NCI-H146 treated with DMSO at 0.1 percent for 48 hours (cell line): ENCODE measurements around the gene CCL24.
"Not testable (repeated sequence)": the region's sequence is repeated elsewhere in the genome, so short reads cannot be mapped to it uniquely, and the experiment has no call there.

Experiments used
- DNase-seq: peaks from one replicate; lab custom pipeline; 2025; ENCODE audit not compliant: unreplicated experiment; lab: John Stamatoyannopoulos, UW

Gene CCL24

DNA sequence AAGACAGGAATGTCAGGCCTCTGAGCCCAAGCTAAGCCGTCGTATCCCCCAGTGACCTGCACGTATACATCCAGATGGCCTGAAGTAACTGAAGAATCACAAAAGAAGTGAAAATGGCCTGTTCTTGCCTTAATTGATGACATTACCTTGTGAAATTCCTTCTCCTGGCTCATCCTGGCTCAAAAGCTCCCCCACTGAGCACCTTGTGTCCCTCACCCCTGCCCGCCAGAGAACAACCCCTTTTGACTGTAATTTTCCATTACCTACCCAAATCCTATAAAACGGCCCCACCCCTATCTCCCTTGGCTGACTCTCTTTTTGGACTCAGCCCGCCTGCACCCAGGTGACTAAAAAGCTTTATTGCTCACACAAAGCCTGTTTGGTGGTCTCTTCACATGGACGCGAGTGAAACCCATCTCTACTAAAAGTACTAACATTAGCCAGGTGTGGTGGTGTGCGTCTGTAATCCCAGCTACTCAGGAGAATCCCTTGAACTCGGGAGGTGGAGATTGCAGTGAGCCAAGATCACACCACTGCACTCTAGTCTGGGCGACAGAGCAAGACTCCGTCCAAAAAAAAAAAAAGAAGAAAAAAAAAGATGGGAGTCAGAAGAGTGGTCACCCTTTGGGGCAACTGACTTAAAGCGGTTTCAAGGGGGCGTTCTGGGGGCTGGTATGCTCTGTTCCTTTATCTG is 25.3 kb downstream of the CCL24 start:
- DNase-seq = not testable (repeated sequence)

GRCh38 chr7:75783058-75783457 is 30.5 kb downstream of the CCL24 start:
- not testable (repeated sequence) for DNase-seq

- not testable (repeated sequence) for DNase-seq
Measured at GRCh38 chr7:75780647-75781273, 32.8 kb downstream of the CCL24 start.

GRCh38 chr7:75779516-75779915 is 34.1 kb downstream of the CCL24 start:
- not testable (repeated sequence) for DNase-seq

- DNase-seq = not testable (repeated sequence)
Measured at GRCh38 chr7:75779035-75779434, 34.6 kb downstream of the CCL24 start.

- DNase-seq = no peak
Measured at GRCh38 chr7:75776295-75776971, 37.2 kb downstream of the CCL24 start.

- DNase-seq = not testable (repeated sequence)
Measured at GRCh38 chr7:75773958-75774357, 39.6 kb downstream of the CCL24 start.

DNA sequence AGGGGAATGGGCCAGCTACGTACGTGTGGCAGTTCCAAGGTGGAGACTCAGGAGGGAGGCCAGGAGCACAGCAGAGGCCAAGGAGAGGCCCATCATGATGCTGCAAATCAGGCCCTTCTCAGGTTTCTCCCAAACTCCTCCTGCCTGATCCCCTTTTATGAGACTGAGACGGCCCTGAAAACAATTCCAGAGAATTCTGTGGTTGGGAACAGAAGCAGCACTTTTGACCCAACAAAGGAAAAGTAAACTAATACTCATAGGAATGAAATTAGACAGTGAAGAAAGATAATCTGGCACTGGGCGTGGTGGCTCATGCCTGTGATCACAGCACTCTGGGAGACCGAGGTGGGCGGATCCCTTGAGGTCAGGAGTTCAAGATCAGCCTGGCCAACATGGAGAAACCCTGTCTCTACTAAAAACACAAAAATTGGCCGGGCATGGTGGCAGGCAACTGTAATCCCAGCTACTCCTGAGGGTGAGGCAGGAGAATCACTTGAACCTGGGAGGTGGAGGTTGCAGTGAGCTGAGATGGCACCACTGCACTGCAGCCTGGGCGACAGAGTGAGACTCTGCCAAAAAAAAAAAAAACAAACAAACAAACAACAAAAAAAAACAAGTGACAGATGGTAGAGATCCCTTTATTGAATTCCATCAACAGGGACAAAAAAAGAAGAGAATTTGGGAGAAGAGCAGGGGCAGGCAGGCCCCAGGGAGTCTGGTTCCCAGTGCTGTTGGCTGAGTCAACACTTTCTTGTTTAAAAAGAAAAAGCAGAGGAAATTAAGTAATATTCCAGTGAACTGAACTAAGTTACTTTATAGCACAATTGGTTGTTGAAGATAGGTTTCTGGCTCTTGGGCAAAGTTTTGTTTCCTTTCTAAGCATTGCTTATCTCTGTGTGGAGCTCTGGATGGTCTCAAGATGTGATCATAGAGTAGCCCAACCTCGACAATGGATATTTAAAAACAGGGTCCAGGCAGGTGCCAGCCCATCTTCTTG is 41.2 kb downstream of the CCL24 start, which contains the start of gene CCL26:
Gene CCL26 (minus strand): TSS at position 131 of the 997 bp plus-strand sequence. CDS start 35 bp downstream, at position 96.
- DNase-seq = no peak

GRCh38 chr7:75771224-75771623 is 42.4 kb downstream of the CCL24 start:
- no peak for DNase-seq

DNA sequence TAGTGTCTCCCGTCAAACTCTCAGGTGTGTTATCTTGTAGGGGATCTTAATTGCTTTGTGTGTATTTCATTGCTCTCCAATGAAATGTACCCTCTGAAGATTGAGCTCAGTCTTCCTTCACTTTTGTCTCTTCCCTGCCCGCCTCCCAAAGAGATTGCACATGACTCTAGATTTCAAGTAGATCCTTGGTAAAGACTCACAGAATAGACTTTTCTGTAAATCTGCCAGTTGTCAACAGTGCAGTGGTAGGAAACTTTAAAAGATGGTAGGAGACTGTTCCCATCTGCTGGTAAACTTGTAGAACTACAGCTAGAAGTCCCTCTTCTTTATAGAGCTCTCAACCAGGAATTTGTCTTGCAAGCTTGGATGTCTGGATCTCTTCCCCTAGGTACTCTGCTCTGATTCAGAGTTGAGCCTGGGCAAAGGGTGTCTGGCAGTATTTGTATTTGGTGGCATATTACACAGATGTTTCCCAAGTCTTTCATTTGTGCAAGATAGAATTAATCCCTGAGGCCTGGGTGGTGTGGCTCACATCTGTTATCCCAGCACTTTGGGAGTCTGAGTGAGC is 51.2 kb downstream of the CCL24 start:
- no peak for DNase-seq

DNA sequence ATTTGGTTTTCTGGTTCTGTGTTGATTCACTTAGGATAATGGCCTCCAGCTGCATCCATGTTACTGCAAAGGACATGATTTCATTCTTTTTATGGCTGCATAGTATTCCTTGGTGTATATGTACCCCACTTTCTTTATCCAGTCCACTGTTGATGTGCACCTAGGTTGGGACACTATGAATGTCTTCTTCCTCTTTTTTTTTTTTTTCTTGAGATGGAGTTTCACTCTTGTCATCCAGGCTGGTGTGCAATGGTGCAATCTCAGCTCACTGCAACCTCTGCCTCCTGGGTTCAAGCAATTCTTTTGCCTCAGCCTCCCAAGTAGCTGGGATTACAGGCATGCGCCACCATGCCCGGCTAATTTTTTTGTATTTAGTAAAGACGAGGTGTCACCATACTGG is 51.8 kb downstream of the CCL24 start:
- DNase-seq = not testable (repeated sequence)
